Measurements from ENCODE around the gene ANKRD42.
A peak's percentile ranks its signal among the peaks of the same experiment; 100 is the strongest.

Gene ANKRD42

GRCh38 chr11:83193315-83194280, at the start of gene ANKRD42:
ANKRD42 (plus strand) TSS chr11:83193712; CDS start chr11:83194671, 959 bp downstream.
- DNase-seq (ENCODE audit: low read depth in 1 of 2, low spot score in 1 of 2) = peak; percentile 76 to 82

DNA sequence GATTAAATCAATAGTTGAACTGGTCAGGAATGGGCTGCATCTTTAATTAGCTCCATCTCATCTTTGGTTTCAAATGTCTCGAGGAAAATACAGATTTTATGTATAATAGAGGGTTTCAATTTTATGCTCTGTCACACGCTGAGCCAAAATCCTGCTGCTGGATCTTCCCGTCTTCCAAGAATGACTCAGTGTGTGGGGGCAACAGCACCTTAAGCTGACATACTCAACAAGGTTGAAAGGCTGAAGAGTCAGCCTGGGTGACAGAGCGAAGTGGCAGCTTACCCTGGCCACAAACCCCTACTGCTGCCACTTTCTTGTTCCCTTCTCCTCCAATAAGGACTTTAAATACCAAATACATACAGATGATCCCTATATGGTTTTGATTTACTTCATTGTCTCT, 45.6 kb upstream of the ANKRD42 start:
- DNase-seq (ENCODE audit: low read depth in 1 of 2, low spot score in 1 of 2) = no peak

- DNase-seq (ENCODE audit: low read depth in 1 of 2, low spot score in 1 of 2) = no peak
Observed at GRCh38 chr11:83150450-83150849, 43.1 kb upstream of the ANKRD42 start.

DNA sequence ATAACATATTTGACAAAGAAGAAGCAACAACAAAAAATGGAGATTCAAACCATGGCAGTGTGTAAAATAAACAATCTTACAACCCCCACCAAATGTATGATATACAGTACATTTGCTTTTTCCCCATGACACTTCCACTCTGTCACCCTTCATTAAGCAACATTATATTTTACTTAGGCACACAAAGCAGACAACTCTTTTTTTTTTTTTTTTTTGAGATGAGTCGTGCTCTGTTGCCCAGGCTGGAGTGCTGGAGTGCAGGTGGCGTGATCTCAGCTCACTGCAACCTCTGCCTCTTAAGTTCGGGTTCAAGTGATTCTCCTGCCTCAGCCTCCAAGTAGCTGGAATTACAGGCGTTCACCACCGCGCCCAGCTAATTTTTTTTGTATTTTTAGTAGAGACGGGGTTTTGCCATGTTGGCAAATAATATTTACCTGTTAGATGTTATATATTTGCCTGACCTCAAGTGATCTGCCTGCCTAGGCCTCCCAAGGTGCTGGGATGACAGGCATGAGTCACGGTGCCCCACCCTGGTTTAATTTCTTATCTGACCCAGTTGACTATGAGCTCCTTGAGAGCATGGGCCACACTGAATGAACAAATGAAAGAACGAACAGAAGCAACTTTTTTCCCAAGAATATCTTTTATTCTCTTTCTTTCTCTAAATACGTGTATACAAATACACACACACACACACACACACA, 42.1 kb upstream of the ANKRD42 start:
- DNase-seq (ENCODE audit: low read depth in 1 of 2, low spot score in 1 of 2) = no peak

GRCh38 chr11:83152264-83152663, 41.2 kb upstream of the ANKRD42 start:
- no peak for DNase-seq (ENCODE audit: low read depth in 1 of 2, low spot score in 1 of 2)

DNA sequence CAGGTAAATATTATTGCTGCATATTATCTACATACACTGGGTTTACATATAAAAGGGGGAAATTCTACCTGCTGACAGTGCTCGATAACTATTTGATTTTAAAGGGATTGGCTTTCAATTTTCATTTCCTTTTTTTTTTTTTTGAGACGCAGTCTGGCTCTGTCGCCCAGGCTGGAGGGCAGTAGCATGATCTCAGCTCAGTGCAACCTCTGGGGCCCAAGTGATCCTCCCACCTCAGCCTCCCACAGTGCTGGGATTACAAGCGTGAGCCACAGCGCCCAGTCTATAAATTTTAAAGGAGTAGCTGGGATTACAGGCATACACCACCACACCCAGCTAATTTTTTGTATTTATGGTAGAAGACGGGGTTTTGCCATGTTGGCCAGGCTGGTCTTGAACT, 39.7 kb upstream of the ANKRD42 start:
- DNase-seq (ENCODE audit: low read depth in 1 of 2, low spot score in 1 of 2) = no peak

GRCh38 chr11:83156144-83156995, 37.1 kb upstream of the ANKRD42 start:
- peak; percentile 90 to 98 for DNase-seq (ENCODE audit: low read depth in 1 of 2, low spot score in 1 of 2)

DNA sequence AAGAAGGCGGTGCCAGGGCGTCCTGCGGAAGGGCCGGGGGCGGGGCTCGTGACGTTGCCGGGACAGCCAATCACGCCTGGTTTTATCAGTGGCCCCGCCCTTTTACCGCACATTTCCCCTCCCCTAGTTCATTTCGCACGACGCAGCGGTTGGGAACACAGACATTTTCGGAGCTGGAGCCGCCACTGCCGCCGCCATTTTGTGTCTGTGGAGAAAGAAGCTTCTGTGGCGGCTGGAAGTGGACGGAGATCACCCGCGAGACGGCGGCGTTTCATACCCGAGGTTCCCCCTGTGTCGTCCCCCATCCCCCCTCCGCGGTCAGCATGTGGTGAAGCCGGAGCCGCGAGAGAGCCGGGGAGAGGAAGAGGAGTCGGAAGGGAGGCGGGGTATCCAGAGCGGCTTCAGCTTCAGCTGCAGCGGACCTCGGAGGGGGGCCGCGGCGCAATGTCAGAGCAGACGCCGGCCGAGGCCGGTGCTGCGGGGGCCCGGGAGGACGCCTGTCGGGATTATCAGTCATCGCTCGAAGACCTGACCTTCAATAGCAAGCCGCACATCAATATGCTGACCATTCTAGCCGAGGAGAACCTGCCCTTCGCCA, 36.4 kb upstream of the ANKRD42 start, which contains the start of gene PCF11:
Gene PCF11 (plus strand): TSS at position 136 of the 598 bp plus-strand sequence. CDS start 309 bp downstream, at position 445.
- no peak for DNase-seq (ENCODE audit: low read depth in 1 of 2, low spot score in 1 of 2)

DNA sequence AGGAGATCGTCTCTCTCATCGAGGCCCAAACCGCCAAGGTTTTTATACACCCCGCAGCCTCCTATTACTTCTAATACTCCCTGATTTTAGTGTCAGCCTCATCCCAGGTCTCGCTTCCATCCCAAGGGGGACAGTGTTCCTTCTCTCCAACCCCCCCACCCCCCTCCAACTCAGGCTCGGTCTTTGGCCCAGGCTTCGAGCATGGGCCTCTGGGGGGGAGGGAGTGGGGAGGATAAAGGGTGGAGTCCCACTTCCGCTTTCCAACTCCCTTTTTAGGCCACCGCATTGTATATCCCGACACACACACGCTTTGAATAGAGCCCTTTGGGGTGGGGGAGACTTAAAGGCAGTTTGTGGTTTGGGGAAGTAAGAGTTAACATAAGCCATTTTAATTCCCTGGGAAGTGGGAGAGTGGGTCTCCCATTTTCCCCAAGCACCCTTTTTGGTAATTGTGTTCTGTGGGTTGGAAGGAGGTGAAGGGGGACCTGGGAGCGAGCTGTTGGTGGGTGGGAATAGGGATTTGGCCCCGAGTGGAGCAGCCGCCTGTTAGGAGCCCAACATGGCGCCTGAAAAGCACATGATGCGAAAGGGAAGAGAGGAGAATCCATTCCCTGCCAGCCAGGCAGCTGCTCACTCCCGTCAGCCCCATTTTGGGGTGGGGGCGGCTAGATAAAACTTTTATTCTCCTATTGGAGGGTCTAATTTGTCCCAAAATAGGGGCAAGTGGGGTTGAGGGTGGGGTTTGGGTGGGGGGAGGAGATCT, 35.7 kb upstream of the ANKRD42 start:
- peak; percentile 33 to 39 for DNase-seq (ENCODE audit: low read depth in 1 of 2, low spot score in 1 of 2)

- DNase-seq (ENCODE audit: low read depth in 1 of 2, low spot score in 1 of 2) = peak in 1 of 2 donors; percentile 32
Observed at GRCh38 chr11:83158357-83158786, 35.1 kb upstream of the ANKRD42 start.

DNA sequence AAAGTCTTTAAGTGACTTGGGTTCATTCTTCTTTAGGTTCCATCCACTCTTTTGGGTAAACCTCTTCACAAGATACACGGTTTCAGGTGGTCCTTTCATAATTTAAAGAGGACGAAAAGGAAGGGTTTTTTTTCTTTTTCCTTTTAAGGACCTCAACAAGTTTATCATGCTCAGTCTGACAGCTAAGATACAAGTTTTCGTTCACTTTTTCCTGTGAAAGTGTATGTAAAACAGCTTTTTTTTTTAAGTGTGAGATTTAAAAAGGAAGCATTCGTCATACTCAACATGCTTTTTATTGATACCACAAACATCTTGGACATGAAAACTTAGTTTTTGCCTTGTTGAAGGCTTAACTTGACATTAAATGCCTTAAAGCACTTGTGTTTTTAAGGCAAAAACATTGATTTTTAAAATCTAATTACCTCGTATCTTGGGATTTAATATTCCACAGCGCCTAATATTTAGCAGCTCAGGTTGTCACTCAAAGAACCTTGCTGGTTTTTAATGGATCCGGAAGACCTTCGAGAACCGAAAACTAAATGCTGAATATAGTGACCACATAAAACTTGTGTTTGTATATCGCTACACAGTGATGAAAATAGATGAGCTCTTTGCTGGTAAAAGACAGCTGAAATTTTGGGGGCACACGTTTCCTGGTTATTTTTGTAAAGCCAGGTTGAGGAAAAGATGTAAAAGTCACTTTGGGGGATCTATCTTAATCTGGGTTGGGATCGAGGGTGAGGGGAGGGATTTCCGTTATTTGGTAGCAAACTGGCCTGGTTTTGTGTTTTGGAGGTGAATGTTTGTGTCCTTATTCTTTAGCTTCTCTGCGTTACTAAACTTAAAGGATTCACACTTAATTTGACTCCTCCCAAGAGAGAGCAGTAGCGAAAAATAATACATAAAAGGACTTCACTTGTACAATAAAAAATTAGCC, 34.3 kb upstream of the ANKRD42 start:
- no peak for DNase-seq (ENCODE audit: low read depth in 1 of 2, low spot score in 1 of 2)

- no peak for DNase-seq (ENCODE audit: low read depth in 1 of 2, low spot score in 1 of 2)
Observed at GRCh38 chr11:83159902-83160865, 33.3 kb upstream of the ANKRD42 start.

DNA sequence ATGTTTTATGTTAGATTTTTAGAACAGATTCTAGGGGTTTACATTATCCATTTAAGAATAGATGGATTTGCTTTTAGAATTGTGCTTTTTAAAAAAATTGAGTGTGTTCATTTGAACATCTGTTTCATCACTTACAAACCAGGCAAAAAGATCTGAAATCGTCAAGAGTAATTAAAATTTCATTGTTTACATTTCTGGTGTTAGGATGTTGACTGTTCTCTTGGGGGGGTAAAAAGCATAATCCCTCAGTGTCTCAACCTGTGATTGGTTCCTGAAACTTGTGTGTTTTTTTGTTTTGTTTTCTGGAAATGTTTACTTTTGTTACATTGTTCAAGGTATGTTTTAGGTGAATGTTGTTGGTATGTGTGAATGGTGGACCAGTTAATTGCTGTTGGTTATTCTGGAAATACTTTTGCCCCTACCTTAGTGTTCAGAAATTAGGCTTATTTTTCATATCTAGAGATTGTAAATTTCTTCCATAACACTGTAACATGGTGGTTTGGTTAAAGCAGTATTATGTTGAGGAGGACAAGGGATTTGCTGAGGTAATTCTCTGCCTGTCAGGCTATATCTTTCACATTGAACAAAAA, 31.8 kb upstream of the ANKRD42 start:
- no peak for DNase-seq (ENCODE audit: low read depth in 1 of 2, low spot score in 1 of 2)

- DNase-seq (ENCODE audit: low read depth in 1 of 2, low spot score in 1 of 2) = no peak
Observed at GRCh38 chr11:83162377-83162776, 31.1 kb upstream of the ANKRD42 start.

- no peak for DNase-seq (ENCODE audit: low read depth in 1 of 2, low spot score in 1 of 2)
Observed at GRCh38 chr11:83166193-83166866, 27.2 kb upstream of the ANKRD42 start.

- no peak for DNase-seq (ENCODE audit: low read depth in 1 of 2, low spot score in 1 of 2)
Observed at GRCh38 chr11:83168756-83169155, 24.8 kb upstream of the ANKRD42 start.

DNA sequence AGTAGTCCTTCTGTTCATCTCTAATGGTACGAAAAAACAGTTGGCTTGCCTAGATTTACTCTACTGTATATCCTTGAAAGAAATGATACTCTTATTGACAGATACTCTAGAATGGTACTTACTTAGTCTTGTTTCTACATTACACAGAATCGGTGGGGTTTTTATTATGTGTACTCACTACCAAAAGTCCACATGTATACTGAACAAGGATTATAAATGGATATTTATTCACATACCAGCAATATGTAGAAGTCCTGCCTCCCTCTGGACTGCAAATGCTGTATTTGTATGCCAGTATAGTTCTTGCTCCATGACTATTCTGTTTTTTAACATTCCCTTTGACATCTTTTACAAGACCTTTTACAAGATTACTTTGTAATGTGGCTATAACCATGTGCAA, 22.6 kb upstream of the ANKRD42 start:
- no peak for DNase-seq (ENCODE audit: low read depth in 1 of 2, low spot score in 1 of 2)
